GM12873 (cell line): Measurements from ENCODE around the gene MCC.

ENCODE experiments used
- TF ChIP-seq, protein P1 (sequence below): IDR thresholded peaks from 2 replicates; pipeline ENCODE4 v1.5.1; 2012; ENCODE audit warnings: low read depth, mild to moderate bottlenecking, moderate library complexity, low read length, control low read depth; ENCODE audit not compliant: insufficient read depth; ENCODE audit errors: missing control alignments

Gene MCC

DNA sequence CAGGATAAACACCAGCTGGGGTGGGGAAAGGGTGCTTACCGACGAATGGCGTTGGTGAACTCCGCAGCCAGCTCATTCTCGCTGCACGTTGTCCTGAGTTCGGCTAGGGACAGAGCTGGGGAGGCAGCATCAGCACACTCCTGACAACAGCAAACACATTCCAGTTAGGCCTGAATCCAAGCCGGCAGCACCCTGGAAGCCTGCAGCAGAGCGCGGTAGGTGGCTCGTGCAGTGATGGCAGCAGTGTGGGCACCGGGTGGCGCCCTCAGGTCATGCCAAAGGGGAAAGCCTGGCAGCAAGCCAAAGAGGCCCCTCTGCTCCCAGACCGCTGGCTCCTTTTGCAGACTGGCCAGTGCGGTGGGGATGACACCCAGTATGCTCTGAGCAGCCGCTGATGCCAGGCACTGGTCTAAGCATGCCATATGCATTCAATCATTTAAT lies 444.7 kb downstream of the MCC start:
- TF ChIP-seq, protein P1, sequence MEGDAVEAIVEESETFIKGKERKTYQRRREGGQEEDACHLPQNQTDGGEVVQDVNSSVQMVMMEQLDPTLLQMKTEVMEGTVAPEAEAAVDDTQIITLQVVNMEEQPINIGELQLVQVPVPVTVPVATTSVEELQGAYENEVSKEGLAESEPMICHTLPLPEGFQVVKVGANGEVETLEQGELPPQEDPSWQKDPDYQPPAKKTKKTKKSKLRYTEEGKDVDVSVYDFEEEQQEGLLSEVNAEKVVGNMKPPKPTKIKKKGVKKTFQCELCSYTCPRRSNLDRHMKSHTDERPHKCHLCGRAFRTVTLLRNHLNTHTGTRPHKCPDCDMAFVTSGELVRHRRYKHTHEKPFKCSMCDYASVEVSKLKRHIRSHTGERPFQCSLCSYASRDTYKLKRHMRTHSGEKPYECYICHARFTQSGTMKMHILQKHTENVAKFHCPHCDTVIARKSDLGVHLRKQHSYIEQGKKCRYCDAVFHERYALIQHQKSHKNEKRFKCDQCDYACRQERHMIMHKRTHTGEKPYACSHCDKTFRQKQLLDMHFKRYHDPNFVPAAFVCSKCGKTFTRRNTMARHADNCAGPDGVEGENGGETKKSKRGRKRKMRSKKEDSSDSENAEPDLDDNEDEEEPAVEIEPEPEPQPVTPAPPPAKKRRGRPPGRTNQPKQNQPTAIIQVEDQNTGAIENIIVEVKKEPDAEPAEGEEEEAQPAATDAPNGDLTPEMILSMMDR, result no peak

DNA sequence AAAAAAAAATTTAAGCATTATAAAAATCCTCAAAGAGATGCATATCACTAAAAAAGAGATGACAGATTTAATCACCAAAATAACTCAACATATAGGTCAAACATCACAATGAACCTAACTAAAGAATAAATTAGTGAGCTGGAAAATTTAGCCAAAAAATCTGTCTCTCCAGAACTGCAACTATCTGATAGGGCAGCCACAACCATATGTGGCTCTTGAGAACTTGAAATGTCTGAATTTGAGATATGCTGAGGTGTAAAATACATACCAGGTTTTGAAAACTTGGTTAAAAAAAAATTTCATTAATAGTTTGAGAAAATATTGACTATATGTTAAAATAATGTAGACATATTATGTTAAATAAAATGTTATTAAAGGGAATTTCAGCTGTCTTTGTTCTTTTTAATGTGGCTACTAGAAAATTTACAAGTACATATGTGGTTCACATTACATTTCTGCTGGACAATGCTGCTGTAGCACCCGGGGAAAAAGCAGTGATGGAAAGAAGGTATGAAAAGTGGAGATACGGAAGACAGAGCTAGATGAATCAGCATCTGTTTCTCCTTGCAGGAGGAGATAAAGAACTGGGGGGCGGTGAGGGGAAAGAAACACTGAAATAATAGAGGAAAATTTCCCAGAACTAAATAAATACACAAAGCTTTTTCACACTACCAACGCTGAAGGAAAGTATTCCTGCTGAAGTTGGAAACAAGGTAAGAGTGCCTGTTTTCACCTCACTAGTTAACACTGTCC lies 445.6 kb downstream of the MCC start:
- TF ChIP-seq, protein P1, result no peak

DNA sequence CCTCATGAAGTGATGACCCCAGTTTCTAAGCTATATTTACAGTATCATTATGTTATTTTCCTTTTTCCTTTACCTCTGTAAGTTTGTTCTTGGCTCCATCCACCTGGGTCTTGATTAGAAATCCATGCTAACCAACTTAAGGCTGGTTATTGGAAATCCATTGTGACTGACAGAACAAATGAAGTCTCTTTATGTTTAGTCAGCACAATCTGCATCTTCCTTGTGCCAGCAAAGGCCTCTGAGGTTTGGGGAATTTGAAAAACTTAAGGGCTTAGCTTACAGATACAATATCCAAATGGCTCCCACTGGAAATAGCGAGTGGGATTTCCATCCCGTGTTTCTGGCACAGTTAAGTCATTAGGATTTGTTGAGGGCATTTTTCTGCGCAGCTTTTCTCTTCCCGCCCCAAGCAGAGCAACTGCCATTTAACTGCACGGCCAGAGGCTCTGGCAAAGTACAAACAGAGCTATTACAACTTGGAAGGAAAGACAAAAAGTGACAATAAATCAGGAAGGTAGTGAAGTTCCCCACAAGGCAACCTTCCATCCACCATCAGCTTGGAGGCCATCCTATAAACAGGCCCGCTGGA lies 447.5 kb downstream of the MCC start:
- TF ChIP-seq, protein P1, result no peak

DNA sequence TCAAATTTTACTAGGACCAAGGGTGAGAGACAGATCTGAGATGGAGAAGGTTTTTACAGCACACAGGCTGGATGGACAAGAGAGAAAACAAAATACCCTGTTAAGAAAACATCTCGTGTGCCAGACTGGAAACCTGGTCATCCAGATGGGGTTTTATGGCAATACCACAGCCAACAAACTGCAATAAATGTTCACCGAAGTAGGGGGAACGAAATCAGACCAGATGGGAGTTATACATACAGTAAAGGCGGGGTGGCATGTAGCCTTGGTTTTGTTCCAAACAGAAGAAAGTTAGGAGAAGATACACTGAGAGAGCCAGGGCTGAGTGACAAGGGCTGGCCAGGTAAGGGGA lies 448.3 kb downstream of the MCC start:
- TF ChIP-seq, protein P1, result no peak

DNA sequence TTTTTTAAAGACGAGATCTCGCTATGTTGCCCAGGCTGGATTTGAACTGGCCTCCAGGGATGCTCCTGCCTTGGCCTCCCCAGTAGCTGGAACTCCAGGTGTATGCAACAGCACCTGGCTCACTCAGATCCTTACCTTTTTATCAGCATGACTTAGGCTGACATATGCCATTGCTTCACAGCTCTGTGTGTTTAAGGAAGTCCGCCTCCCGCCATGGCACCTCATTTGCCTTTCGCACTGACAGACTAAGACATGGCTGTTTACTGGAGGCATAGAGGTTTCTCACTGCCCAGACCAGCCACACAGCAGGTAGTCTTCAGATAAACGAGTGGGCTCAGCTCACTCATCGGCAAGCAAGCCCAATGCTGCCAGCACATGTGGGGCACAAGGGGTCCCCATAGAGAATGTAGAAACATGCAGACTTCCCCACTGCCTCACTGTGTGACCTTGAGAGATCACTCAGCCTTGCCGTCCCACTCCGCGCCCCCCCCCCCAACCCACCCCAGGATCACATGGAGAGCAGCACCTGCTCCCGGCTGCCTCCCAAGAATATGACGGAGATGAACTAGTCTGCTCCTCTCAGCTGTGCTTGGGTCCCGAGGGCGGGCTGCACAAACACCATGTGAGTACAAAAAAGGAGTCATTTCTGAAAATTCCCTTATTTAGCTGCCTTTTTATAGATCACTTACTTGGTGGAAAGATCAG lies 448.9 kb downstream of the MCC start:
- TF ChIP-seq, protein P1, result no peak

- TF ChIP-seq, protein P1, result no peak
Measured at GRCh38 chr5:113038714-113039113, 449.5 kb downstream of the MCC start.

- TF ChIP-seq, protein P1, result no peak
Measured at GRCh38 chr5:113038136-113038535, 450.1 kb downstream of the MCC start.
